Lower leg skin (tissue), 4 donors: Measurements from ENCODE around the gene GAD2. TPM values are rescaled to one million over a fixed set of nuclear protein-coding genes. Genes with fewer than 3 reads are reported as not detected.

Experiments used
- DNase-seq, 2 donors: peaks; one replicate each; pipeline ENCODE4 v3.0.0-alpha.2; 2019; ENCODE audit warnings: low spot score in 2 of 2
- H3K4me3 ChIP-seq: fragments of 200-600 bp; sonication (generic); 2 replicates; pipeline ENCODE4 v1.5.1; 2017; ENCODE audit warnings: mild to moderate bottlenecking, low read depth; ENCODE audit not compliant: poor library complexity, severe bottlenecking
- POLR2A ChIP-seq, 2 donors: fragments of 450-650 bp; IDR thresholded peaks; one replicate each; pipeline ENCODE4 v1.6.1; 2016 to 2017; ENCODE audit warnings: antibody characterized with exemption in 2 of 2, mild to moderate bottlenecking in 1 of 2, moderate library complexity in 1 of 2
- WGBS, 2 donors: methylation state at CpG; one replicate each; pipeline ENCODE4 v1.1.5; 2018; 5-methylcytosine and 5-hydroxymethylcytosine counted together
- intact Hi-C: fragments of 100-400 bp; cut with DNase I; formaldehyde crosslinking; loops from one replicate; pipeline ENCODE4 v1.15.0; 2023; ENCODE audit warnings: low total_unique reads
- total RNA-seq, 4 donors: library from RNA; depleted of rRNA; stranded (reverse); fragments of >200 nt; gene quantifications; one replicate each; pipeline ENCODE4 v1.1.0, GENCODE V29; 2016
- TF ChIP-seq, protein P1 (sequence below), 3 donors: fragments of 450-650 bp; IDR thresholded peaks; one replicate each; pipeline ENCODE4 v1.5.1; 2016; ENCODE audit warnings: antibody characterized with exemption in 3 of 3, mild to moderate bottlenecking in 3 of 3, moderate library complexity in 2 of 3

The GAD2 gene
- under 1 TPM in 1 of 4 donors, not detected in 3; 0.51 TPM for total RNA-seq

DNA sequence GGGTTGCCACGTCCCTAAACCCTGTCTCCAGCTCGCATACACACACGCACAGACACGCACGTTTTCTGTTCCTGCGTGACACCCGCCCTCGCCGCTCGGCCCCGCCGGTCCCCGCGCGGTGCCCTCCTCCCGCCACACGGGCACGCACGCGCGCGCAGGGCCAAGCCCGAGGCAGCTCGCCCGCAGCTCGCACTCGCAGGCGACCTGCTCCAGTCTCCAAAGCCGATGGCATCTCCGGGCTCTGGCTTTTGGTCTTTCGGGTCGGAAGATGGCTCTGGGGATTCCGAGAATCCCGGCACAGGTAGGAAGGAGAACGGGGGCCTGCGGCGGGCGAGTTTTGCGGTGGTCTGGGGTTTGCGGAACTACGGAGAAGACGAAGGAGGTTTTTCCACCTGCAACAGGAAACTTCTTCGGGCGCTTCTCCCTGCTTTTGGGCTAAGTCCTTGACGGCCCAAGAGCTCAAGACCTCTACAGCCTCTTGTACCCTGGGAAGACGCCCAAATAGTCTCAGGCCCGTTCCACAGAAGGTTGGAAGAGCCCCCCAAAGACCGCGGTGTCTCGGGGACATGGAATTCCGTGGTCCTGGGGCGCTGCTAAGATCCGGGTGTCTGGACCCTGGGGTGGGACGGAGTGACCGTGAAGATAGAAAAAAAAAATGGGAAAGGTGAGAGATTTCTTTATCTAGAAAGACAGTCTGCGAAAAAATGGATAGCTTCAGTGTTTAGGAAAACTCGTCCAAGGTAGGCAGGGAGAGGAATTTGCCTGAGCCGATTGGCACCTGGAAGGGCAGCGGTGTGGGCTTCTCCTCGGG, at the start of gene GAD2:
GAD2 (plus strand) TSS at position 190 of the 811 bp plus-strand sequence; CDS start at position 226, 36 bp downstream.
- H3K4me3 ChIP-seq, result no peak within 1 kb of the TSS
- intact Hi-C loops, result no loop called here
- TF ChIP-seq, protein P1, sequence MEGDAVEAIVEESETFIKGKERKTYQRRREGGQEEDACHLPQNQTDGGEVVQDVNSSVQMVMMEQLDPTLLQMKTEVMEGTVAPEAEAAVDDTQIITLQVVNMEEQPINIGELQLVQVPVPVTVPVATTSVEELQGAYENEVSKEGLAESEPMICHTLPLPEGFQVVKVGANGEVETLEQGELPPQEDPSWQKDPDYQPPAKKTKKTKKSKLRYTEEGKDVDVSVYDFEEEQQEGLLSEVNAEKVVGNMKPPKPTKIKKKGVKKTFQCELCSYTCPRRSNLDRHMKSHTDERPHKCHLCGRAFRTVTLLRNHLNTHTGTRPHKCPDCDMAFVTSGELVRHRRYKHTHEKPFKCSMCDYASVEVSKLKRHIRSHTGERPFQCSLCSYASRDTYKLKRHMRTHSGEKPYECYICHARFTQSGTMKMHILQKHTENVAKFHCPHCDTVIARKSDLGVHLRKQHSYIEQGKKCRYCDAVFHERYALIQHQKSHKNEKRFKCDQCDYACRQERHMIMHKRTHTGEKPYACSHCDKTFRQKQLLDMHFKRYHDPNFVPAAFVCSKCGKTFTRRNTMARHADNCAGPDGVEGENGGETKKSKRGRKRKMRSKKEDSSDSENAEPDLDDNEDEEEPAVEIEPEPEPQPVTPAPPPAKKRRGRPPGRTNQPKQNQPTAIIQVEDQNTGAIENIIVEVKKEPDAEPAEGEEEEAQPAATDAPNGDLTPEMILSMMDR (IDR thresholded peaks at IDR 0.05), result no peak
- no peak for TF ChIP-seq POLR2A (IDR thresholded peaks at IDR 0.05)
- WGBS, 2 donors, result 1 to 4% methylated on average over 35 to 60 of the region's 60 CpGs
- no peak for DNase-seq

DNA sequence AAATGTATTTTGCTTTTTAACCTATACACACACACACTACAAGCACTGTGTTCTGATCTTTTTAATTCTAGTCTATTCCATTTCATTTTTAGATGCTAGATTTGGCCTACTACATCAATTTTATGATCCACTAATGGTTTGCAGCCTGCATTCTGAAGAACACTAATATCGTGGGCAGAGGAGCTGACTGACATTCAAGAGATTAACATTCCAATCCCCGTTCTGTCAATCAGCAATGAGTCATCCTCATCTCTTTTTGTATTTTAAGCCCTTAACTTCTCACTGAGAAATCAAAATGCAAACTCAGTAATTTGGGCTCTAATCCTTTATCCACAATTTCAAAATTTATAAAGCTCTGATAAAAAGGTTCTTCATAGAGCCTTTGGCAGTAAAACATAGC, 47.1 kb upstream of the GAD2 start:
- intact Hi-C loops, result no loop called here
- no peak for DNase-seq
- no peak overlapping the region for H3K4me3 ChIP-seq
- TF ChIP-seq, protein P1 (IDR thresholded peaks at IDR 0.05), result no peak
- no peak for TF ChIP-seq POLR2A (IDR thresholded peaks at IDR 0.05)
- WGBS, 2 donors, result 21% methylated on average over 2 of the region's 2 CpGs

GRCh38 chr10:26172131-26172530, 44.4 kb upstream of the GAD2 start:
- WGBS, 2 donors, result 64 to 82% methylated on average over 7 of the region's 7 CpGs
- no peak overlapping the region for H3K4me3 ChIP-seq
- DNase-seq, result no peak
- TF ChIP-seq, protein P1 (IDR thresholded peaks at IDR 0.05), result no peak
- TF ChIP-seq POLR2A (IDR thresholded peaks at IDR 0.05), result no peak
- intact Hi-C loops, result no loop called here

DNA sequence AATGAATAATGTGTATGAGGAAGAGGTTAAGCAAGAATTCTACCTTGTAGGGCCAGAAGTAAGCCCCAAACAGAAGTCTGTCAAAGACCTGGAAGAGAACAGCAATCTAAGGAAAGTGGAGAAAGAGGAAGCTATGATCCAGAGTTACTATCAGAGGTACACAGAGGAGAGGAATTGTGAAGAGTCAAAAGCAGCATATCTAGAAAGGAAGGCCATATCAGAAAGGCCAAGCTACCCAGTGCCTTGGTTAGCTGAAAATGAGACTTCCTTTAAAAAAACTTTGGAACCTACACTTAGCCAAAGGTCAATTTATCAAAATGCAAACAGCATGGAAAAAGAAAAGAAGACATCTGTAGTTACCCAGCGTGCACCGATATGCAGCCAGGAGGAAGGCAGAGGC, 42.7 kb upstream of the GAD2 start:
- H3K4me3 ChIP-seq, result no peak overlapping the region
- intact Hi-C loops, result no loop called here

GRCh38 chr10:26177341-26177740, 39.2 kb upstream of the GAD2 start:
- TF ChIP-seq POLR2A (IDR thresholded peaks at IDR 0.05), result no peak
- WGBS, 2 donors, result 83 to 89% methylated on average over 4 of the region's 4 CpGs
- no peak for DNase-seq
- intact Hi-C loops, result no loop called here
- H3K4me3 ChIP-seq, result no peak overlapping the region

More for the DNA sequence above, 42.7 kb upstream of the GAD2 start:
- no peak for TF ChIP-seq POLR2A (IDR thresholded peaks at IDR 0.05)
- TF ChIP-seq, protein P1 (IDR thresholded peaks at IDR 0.05), result no peak
- no peak for DNase-seq
- WGBS, 2 donors, result 43 to 87% methylated on average over 2 of the region's 2 CpGs

DNA sequence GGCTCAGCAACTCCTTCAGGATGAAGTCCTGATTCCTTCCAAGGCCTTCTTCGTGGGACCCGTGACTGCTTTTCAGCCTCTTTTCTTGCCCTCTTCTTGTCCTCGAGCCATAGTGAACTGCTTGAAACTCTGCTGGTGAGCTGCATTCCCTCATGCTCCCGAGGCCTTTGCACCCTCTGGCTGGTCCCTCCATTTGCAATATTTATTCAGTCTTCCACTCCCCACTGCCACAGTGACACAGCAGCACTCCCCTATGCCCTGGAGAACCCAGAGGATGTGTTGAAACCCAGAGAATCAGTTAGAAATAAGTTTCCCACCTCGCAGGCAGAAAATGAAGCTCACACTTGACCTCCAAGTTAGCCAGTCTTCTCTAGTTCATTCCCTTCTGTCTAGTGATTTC, 22.3 kb upstream of the GAD2 start:
- intact Hi-C loops, result no loop called here
- DNase-seq, result no peak
- no peak overlapping the region for H3K4me3 ChIP-seq
- WGBS, 2 donors, result 66 to 77% methylated on average over 5 of the region's 5 CpGs
- TF ChIP-seq POLR2A (IDR thresholded peaks at IDR 0.05), result no peak

DNA sequence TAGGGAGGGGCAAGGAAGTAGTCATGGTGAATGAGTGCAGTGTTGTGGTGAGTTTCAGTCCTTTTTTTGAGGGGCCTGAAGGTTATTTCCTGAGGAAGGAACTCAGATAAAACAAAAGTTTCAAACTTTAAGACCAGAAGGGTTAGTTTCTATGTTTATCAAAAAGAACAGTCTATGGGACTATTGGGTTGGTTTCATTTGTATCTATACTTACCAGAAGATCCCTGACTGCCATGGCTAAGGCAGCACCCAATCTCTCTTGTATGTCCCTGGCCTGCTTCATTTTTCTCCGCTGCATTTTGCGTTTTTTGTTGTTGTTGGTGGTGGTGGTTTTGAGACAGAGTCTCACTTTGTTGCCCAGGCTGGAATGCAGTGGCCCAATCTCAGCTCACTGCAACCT, 19.3 kb upstream of the GAD2 start:
- TF ChIP-seq, protein P1 (IDR thresholded peaks at IDR 0.05), result no peak
- TF ChIP-seq POLR2A (IDR thresholded peaks at IDR 0.05), result no peak
- intact Hi-C loops, result no loop called here
- no peak for DNase-seq
- no peak overlapping the region for H3K4me3 ChIP-seq
- WGBS, 2 donors, result 98 to 100% methylated on average over 2 of the region's 2 CpGs
